ENCODE results near the gene ZNF790. TPM values are rescaled to one million over a fixed set of nuclear protein-coding genes. Genes with fewer than 3 reads are reported as not detected.

ZNF790 gene
- total and polyA plus RNA-seq, 2 of the 13 experiments (the other 11 are each of a cell fraction or from before 2014, with no cell fraction given) = 1.3 to 5.3 TPM

- TF ChIP-seq, protein P1, sequence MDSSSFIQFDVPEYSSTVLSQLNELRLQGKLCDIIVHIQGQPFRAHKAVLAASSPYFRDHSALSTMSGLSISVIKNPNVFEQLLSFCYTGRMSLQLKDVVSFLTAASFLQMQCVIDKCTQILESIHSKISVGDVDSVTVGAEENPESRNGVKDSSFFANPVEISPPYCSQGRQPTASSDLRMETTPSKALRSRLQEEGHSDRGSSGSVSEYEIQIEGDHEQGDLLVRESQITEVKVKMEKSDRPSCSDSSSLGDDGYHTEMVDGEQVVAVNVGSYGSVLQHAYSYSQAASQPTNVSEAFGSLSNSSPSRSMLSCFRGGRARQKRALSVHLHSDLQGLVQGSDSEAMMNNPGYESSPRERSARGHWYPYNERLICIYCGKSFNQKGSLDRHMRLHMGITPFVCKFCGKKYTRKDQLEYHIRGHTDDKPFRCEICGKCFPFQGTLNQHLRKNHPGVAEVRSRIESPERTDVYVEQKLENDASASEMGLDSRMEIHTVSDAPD (CRISPR knock-in tag; IDR thresholded peaks at IDR 0.05) = no peak
- TF ChIP-seq, protein P2, sequence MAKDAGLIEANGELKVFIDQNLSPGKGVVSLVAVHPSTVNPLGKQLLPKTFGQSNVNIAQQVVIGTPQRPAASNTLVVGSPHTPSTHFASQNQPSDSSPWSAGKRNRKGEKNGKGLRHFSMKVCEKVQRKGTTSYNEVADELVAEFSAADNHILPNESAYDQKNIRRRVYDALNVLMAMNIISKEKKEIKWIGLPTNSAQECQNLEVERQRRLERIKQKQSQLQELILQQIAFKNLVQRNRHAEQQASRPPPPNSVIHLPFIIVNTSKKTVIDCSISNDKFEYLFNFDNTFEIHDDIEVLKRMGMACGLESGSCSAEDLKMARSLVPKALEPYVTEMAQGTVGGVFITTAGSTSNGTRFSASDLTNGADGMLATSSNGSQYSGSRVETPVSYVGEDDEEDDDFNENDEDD (CRISPR knock-in tag; IDR thresholded peaks at IDR 0.05; ENCODE audit: borderline replicate concordance) = no peak
- TF ChIP-seq ZNF720 (CRISPR knock-in tag; IDR thresholded peaks at IDR 0.05) = 0 out of 2 replicates have a peak, but pooled peaks have one; percentile 8
- TF ChIP-seq DNMT3B (CRISPR knock-in tag; conservative IDR thresholded peaks at IDR 0.05) = no peak
- TF ChIP-seq ZNF788 (CRISPR knock-in tag; IDR thresholded peaks at IDR 0.05; ENCODE audit: borderline replicate concordance) = peak; percentile 77
- no peak for TF ChIP-seq FOSL1 (CRISPR knock-in tag; IDR thresholded peaks at IDR 0.05; ENCODE audit: borderline replicate concordance)
- no peak for TF ChIP-seq ZNF276 (CRISPR knock-in tag; IDR thresholded peaks at IDR 0.05; ENCODE audit: low read depth)
- TF ChIP-seq XRCC5 (optimal IDR thresholded peaks at IDR 0.05; ENCODE audit: low read length) = peak; percentile 83
- peak; percentile 92 for TF ChIP-seq ZNF547 (CRISPR knock-in tag; IDR thresholded peaks at IDR 0.05)
- TF ChIP-seq ATM (IDR thresholded peaks at IDR 0.05; ENCODE audit: borderline replicate concordance) = no peak
- TF ChIP-seq ZNF24 (IDR thresholded peaks at IDR 0.05) = no peak
- peak; percentile 35; the same call in 1 of the 2 replicates for TF ChIP-seq ZNF768 (CRISPR knock-in tag; IDR thresholded peaks at IDR 0.05)
- no peak for TF ChIP-seq ZNF10 (CRISPR knock-in tag; IDR thresholded peaks at IDR 0.05; ENCODE audit: borderline replicate concordance, low read depth)
- no peak for TF ChIP-seq PTBP1 (IDR thresholded peaks at IDR 0.05; ENCODE audit: low read depth, low read length, poor library complexity, severe bottlenecking)
- no peak for TF ChIP-seq ZNF460 (CRISPR knock-in tag; IDR thresholded peaks at IDR 0.05; ENCODE audit: borderline replicate concordance)
- TF ChIP-seq ZNF724P (CRISPR knock-in tag; IDR thresholded peaks at IDR 0.05; ENCODE audit: borderline replicate concordance) = no peak; the same call in 1 of the 2 replicates
- TF ChIP-seq TIGD3 (CRISPR knock-in tag; IDR thresholded peaks at IDR 0.05; ENCODE audit: borderline replicate concordance) = no peak
- TF ChIP-seq POLR2G (IDR thresholded peaks at IDR 0.05; ENCODE audit: low read depth, low read length) = peak; percentile 83
- TF ChIP-seq ZNF430 (CRISPR knock-in tag; IDR thresholded peaks at IDR 0.05) = no peak; the same call in 1 of the 2 replicates
- TF ChIP-seq ZNF749 (CRISPR knock-in tag; IDR thresholded peaks at IDR 0.05; ENCODE audit: borderline replicate concordance) = peak; percentile 54; the same call in 1 of the 2 replicates
- no peak for TF ChIP-seq SMARCE1 (IDR thresholded peaks at IDR 0.05; ENCODE audit: borderline replicate concordance)
- TF ChIP-seq ZNF776 (CRISPR knock-in tag; IDR thresholded peaks at IDR 0.05) = no peak
Measured at GRCh38 chr19:36837906-36838783, at the start of gene ZNF790 (continued).
